Transverse colon (tissue), 3 donors: ENCODE measurements around the gene DOCK9.

Source experiments
- CTCF ChIP-seq, 5 experiments: fragments of 200-600 bp in 3 of 5; fragments of 450-650 bp in 2 of 5; sonication (generic) in 3 of 5; IDR thresholded peaks; 1 replicate in 2 of 5; 2 replicates in 3 of 5; pipeline ENCODE4 v1.5.1; 2016 to 2017; ENCODE audit warnings: antibody characterized with exemption in 5 of 5, inconsistent platforms in 3 of 5, mild to moderate bottlenecking in 2 of 5, moderate library complexity in 1 of 5
- POLR2A ChIP-seq: fragments of 450-650 bp; IDR thresholded peaks from one replicate; pipeline ENCODE4 v1.6.1; 2016; ENCODE audit warnings: antibody characterized with exemption, mild to moderate bottlenecking, moderate library complexity

- TF ChIP-seq CTCF (IDR thresholded peaks at IDR 0.05) (no peak), POLR2A (no peak)
Observed at GRCh38 chr13:98999639-98999952, 21.7 kb upstream of the DOCK9 start.
